A673 (cell line): ENCODE results near the gene SGTA. TPM values are rescaled to one million over a fixed set of nuclear protein-coding genes. Genes with fewer than 3 reads are reported as not detected.

Experiments
- BruUV-seq: library from RNA; stranded (reverse); fragments of 400-500 nt; replicated peaks from 2 replicates; lab custom pipeline; 2021; lab: Mats Ljungman, UMichigan
- CTCF ChIA-PET: fragments of 300-600 bp; sonication (Branson Sonifier 250); formaldehyde crosslinking; loops from one replicate; lab custom pipeline; 2022; ENCODE audit warnings: antibody characterized with exemption; lab: Charles Lee
- POLR2A ChIA-PET: fragments of 300-600 bp; sonication (Branson Sonifier 250); formaldehyde crosslinking; loops from one replicate; lab custom pipeline; 2022; ENCODE audit warnings: antibody characterized with exemption; ENCODE audit not compliant: low non-redundant PET; lab: Charles Lee
- DNase-seq: peaks from one replicate; pipeline ENCODE4 v3.0.0-alpha.2; 2015; ENCODE audit warnings: low spot score
- H3K27ac ChIP-seq: fragments of 200-600 bp; sonication (generic); 2 replicates; pipeline ENCODE4 v1.5.1; 2016; ENCODE audit warnings: mixed run types, low read depth, mild to moderate bottlenecking, mixed read lengths, antibody characterized with exemption, low read length; ENCODE audit not compliant: poor library complexity, severe bottlenecking
- H3K27me3 ChIP-seq: fragments of 200-600 bp; sonication (generic); replicated peaks from 2 replicates; pipeline ENCODE4 v1.6.1; 2017; ENCODE audit warnings: mixed run types, low read depth, mild to moderate bottlenecking, mixed read lengths, antibody characterized with exemption, low read length; ENCODE audit not compliant: insufficient read depth, poor library complexity
- H3K36me3 ChIP-seq: fragments of 200-600 bp; sonication (generic); 2 replicates; pipeline ENCODE4 v1.6.1; 2016; ENCODE audit warnings: mixed run types, mild to moderate bottlenecking, mixed read lengths, antibody characterized with exemption, low read length; ENCODE audit not compliant: insufficient read depth, poor library complexity, severe bottlenecking
- H3K4me1 ChIP-seq: fragments of 200-600 bp; sonication (generic); 2 replicates; pipeline ENCODE4 v1.6.1; 2017; ENCODE audit warnings: mixed run types, mild to moderate bottlenecking, mixed read lengths, antibody characterized with exemption, low read length; ENCODE audit not compliant: insufficient read depth, poor library complexity, severe bottlenecking
- H3K4me3 ChIP-seq: fragments of 200-600 bp; sonication (generic); 2 replicates; pipeline ENCODE4 v1.5.1; 2016; ENCODE audit warnings: low read depth, mixed run types, mild to moderate bottlenecking, mixed read lengths, low read length; ENCODE audit not compliant: poor library complexity, severe bottlenecking
- H3K9me3 ChIP-seq: fragments of 200-600 bp; sonication (generic); 2 replicates; pipeline ENCODE4 v1.6.1; 2016; ENCODE audit warnings: mixed run types, low read depth, mild to moderate bottlenecking, mixed read lengths, antibody characterized with exemption, low read length; ENCODE audit not compliant: poor library complexity, severe bottlenecking
- CTCF ChIP-seq: fragments of 300-800, 200-600 bp; sonication (generic); conservative IDR thresholded peaks from 2 replicates; pipeline ENCODE4 v1.5.1; 2017; ENCODE audit warnings: low read depth, mild to moderate bottlenecking, antibody characterized with exemption, low read length, moderate library complexity, mixed read lengths
- EZH2 ChIP-seq: fragments of 200-600 bp; sonication (generic); IDR thresholded peaks from 2 replicates; pipeline ENCODE4 v1.6.1; 2017; ENCODE audit warnings: borderline replicate concordance, low read depth, mild to moderate bottlenecking, mixed read lengths, antibody characterized with exemption, low read length; ENCODE audit not compliant: poor library complexity, severe bottlenecking
- intact Hi-C: fragments of 100-400 bp; cut with micrococcal nuclease; formaldehyde crosslinking; loops from one replicate; pipeline ENCODE4 v1.10.0; 2022; ENCODE audit not compliant: unreplicated experiment
- total RNA-seq: library from RNA; stranded (reverse); gene quantifications from 2 replicates; pipeline ENCODE4 v1.2.3, GENCODE V29; 2021

Gene SGTA
- total RNA-seq, 1 experiment from 2014 or later, result 106 TPM

- ChIA-PET POLR2A (no interaction called here), CTCF (interaction anchor here (0.6 kb wide), 2 partner anchors 13 to 80 kb away, joined by 3 read pairs; no protein-coding TSS in a partner anchor)
- H3K36me3 ChIP-seq, result peaks cover 6% of the 10 kb centered on the region
- intact Hi-C loops, result no loop called here
- no peak for DNase-seq
- no peaks in the 10 kb centered on the region for H3K27me3 ChIP-seq
- peaks cover 7% of the 10 kb centered on the region for H3K9me3 ChIP-seq
- no TSS peak for BruUV-seq
- no peaks in the 10 kb centered on the region for H3K4me1 ChIP-seq
- no peak overlapping the region for H3K27ac ChIP-seq
- H3K4me3 ChIP-seq, result no peak overlapping the region
- TF ChIP-seq CTCF (no peak), EZH2 (no peak)
Measured at GRCh38 chr19:2711172-2711874, 71.8 kb downstream of the SGTA start.

- TF ChIP-seq EZH2, result no peak
- no peak for TF ChIP-seq CTCF
- CTCF ChIA-PET, result no interaction called here
- no TSS peak for BruUV-seq
- peaks cover 9% of the 10 kb centered on the region for H3K27me3 ChIP-seq
- H3K27ac ChIP-seq, result no peak overlapping the region
- POLR2A ChIA-PET, result no interaction called here
- no peak overlapping the region for H3K4me3 ChIP-seq
- intact Hi-C loops, result no loop called here
- no peaks in the 10 kb centered on the region for H3K36me3 ChIP-seq
- no peaks in the 10 kb centered on the region for H3K4me1 ChIP-seq
- H3K9me3 ChIP-seq, result no peaks in the 10 kb centered on the region
- DNase-seq, result no peak
Measured at GRCh38 chr19:2706251-2706650, 76.8 kb downstream of the SGTA start.

Other genes starting within 250 kb of the SGTA start
- gene GNG7, start 80.6 kb downstream of the SGTA start, total RNA-seq, result 0.30 and 1.4 TPM in 2 replicates
- gene DIRAS1, start 61.9 kb downstream of the SGTA start, total RNA-seq, result 36.8 and 46.5 TPM in 2 replicates
- gene SLC39A3, start 43.3 kb downstream of the SGTA start, total RNA-seq, result 43.2 and 44.8 TPM in 2 replicates
- 168 and 186 TPM in 2 replicates for gene THOP1, start 2.2 kb upstream of the SGTA start, total RNA-seq
- 3.5 and 5.1 TPM in 2 replicates for gene ZNF554, start 36.6 kb upstream of the SGTA start, total RNA-seq
- gene ZNF555, start 58.2 kb upstream of the SGTA start, total RNA-seq, result 4.8 and 6.2 TPM in 2 replicates
- not detected in 2 replicates for gene ZNF556, start 84.1 kb upstream of the SGTA start, total RNA-seq
- 5.1 and 5.5 TPM in 2 replicates for gene ZNF57, start 117.7 kb upstream of the SGTA start, total RNA-seq
- gene ZNF77, start 161.7 kb upstream of the SGTA start, total RNA-seq, result 6.3 and 6.4 TPM in 2 replicates
- 1.1 TPM in 1 of 2 replicates, not detected in the other for gene TLE6, start 194.3 kb upstream of the SGTA start, total RNA-seq
- gene TLE2, start 246.0 kb upstream of the SGTA start, total RNA-seq, result 10.8 and 18.3 TPM in 2 replicates